ENCODE measurements around the gene FBXO3.
"Not testable (repeated sequence)": the region's sequence is repeated elsewhere in the genome, so short reads cannot be mapped to it uniquely, and the experiment has no call there.

The FBXO3 gene

GRCh38 chr11:33727539-33727938, 46.8 kb downstream of the FBXO3 start:
- not testable (repeated sequence) for DNase-seq (ENCODE audit: low read depth)

- DNase-seq (ENCODE audit: low read depth): no peak
These were observed 48.8 kb downstream of the FBXO3 start for GRCh38 chr11:33725496-33725895.

- DNase-seq (ENCODE audit: low read depth): no peak
These were observed 49.7 kb downstream of the FBXO3 start for GRCh38 chr11:33724644-33725035.

GRCh38 chr11:33723238-33723881, 51.0 kb downstream of the FBXO3 start:
- no peak for DNase-seq (ENCODE audit: low read depth)

GRCh38 chr11:33722590-33723234, 51.6 kb downstream of the FBXO3 start:
- DNase-seq (ENCODE audit: low read depth): no peak

- DNase-seq (ENCODE audit: low read depth): no peak
These were observed 52.3 kb downstream of the FBXO3 start for GRCh38 chr11:33721984-33722383.

GRCh38 chr11:33721426-33721825, 52.9 kb downstream of the FBXO3 start:
- DNase-seq (ENCODE audit: low read depth): no peak

GRCh38 chr11:33719587-33719986, 54.7 kb downstream of the FBXO3 start:
- DNase-seq (ENCODE audit: low read depth): no peak

- DNase-seq (ENCODE audit: low read depth): no peak
These were observed 55.9 kb downstream of the FBXO3 start for GRCh38 chr11:33718440-33718839.

GRCh38 chr11:33716243-33716642, 58.1 kb downstream of the FBXO3 start:
- DNase-seq (ENCODE audit: low read depth): no peak

GRCh38 chr11:33713856-33714398, 60.4 kb downstream of the FBXO3 start:
- no peak for DNase-seq (ENCODE audit: low read depth)

- no peak for DNase-seq (ENCODE audit: low read depth)
These were observed 61.0 kb downstream of the FBXO3 start for GRCh38 chr11:33713151-33713855.

GRCh38 chr11:33712436-33712835, 61.9 kb downstream of the FBXO3 start:
- DNase-seq (ENCODE audit: low read depth): no peak

GRCh38 chr11:33709466-33709865, 64.9 kb downstream of the FBXO3 start:
- no peak for DNase-seq (ENCODE audit: low read depth)

GRCh38 chr11:33708985-33709384, 65.3 kb downstream of the FBXO3 start:
- no peak for DNase-seq (ENCODE audit: low read depth)

- DNase-seq (ENCODE audit: low read depth): not testable (repeated sequence)
These were observed 66.5 kb downstream of the FBXO3 start for GRCh38 chr11:33707831-33708230.

- no peak for DNase-seq (ENCODE audit: low read depth)
These were observed 67.4 kb downstream of the FBXO3 start for GRCh38 chr11:33706966-33707365.

GRCh38 chr11:33706546-33706945, 67.8 kb downstream of the FBXO3 start:
- no peak for DNase-seq (ENCODE audit: low read depth)

- DNase-seq (ENCODE audit: low read depth): no peak
These were observed 69.9 kb downstream of the FBXO3 start for GRCh38 chr11:33704240-33705002.

GRCh38 chr11:33703788-33704187, 70.5 kb downstream of the FBXO3 start:
- no peak for DNase-seq (ENCODE audit: low read depth)

- no peak for DNase-seq (ENCODE audit: low read depth)
These were observed 71.1 kb downstream of the FBXO3 start for GRCh38 chr11:33703234-33703633.

All from stimulated activated CD8-positive, alpha-beta memory T cell treated with anti-CD3 and anti-CD28 coated beads, Interleukin-15, amount 100 ng/mL, for 24 hours (primary cell).